DOHH2 (cell line): ENCODE data around the gene TATDN2.

Experiments
- H3F3A ChIP-seq: fragments of 200-600 bp; sonication (generic), shearing (Covaris generic); 2 replicates; pipeline ENCODE4 v1.6.0; 2016; ENCODE audit warnings: antibody characterized with exemption, mild to moderate bottlenecking; ENCODE audit not compliant: control insufficient read depth, insufficient read depth
- H3K27ac ChIP-seq: fragments of 200-600 bp; sonication (generic); 2 replicates; pipeline ENCODE4 v1.5.1; 2014; ENCODE audit warnings: low read depth, mild to moderate bottlenecking, low read length, moderate library complexity
- H3K27me3 ChIP-seq: fragments of 200-600 bp; sonication (generic); 2 replicates; pipeline ENCODE4 v1.6.1; 2014; ENCODE audit warnings: mild to moderate bottlenecking, low read length, mixed read lengths; ENCODE audit not compliant: control insufficient read depth
- H3K36me3 ChIP-seq: fragments of 200-600 bp; sonication (generic); 2 replicates; pipeline ENCODE4 v1.6.1; 2014; ENCODE audit warnings: mild to moderate bottlenecking, low read length, moderate library complexity, mixed read lengths; ENCODE audit not compliant: control insufficient read depth
- H3K4me1 ChIP-seq: fragments of 200-600 bp; sonication (generic); 2 replicates; pipeline ENCODE4 v1.6.1; 2014; ENCODE audit warnings: mild to moderate bottlenecking, low read length, mixed read lengths; ENCODE audit not compliant: control insufficient read depth
- H3K4me2 ChIP-seq: fragments of 200-600 bp; sonication (generic); 2 replicates; pipeline ENCODE4 v1.6.0; 2014; ENCODE audit warnings: mild to moderate bottlenecking, low read length, moderate library complexity
- H3K4me3 ChIP-seq: fragments of 200-600 bp; sonication (generic); 2 replicates; pipeline ENCODE4 v1.5.1; 2014; ENCODE audit warnings: mild to moderate bottlenecking, low read length, mixed read lengths
- H3K79me2 ChIP-seq: fragments of 200-600 bp; sonication (generic); 2 replicates; pipeline ENCODE4 v1.6.1; 2014; ENCODE audit warnings: mild to moderate bottlenecking, low read length, mixed read lengths; ENCODE audit not compliant: control insufficient read depth
- H3K9me2 ChIP-seq: fragments of 200-600 bp; sonication (generic); replicated peaks from 2 replicates; pipeline ENCODE4 v1.6.1; 2014; ENCODE audit warnings: mild to moderate bottlenecking, low read length, mixed read lengths; ENCODE audit not compliant: control insufficient read depth
- H3K9me3 ChIP-seq: fragments of 200-600 bp; sonication (generic); 2 replicates; pipeline ENCODE4 v1.6.1; 2014; ENCODE audit warnings: antibody characterized with exemption, low read length, mixed read lengths; ENCODE audit not compliant: control insufficient read depth, insufficient read depth
- H4K20me1 ChIP-seq: fragments of 200-600 bp; sonication (generic); 2 replicates; pipeline ENCODE4 v1.6.0; 2014; ENCODE audit warnings: low read depth, mild to moderate bottlenecking, antibody characterized with exemption, low read length, moderate library complexity; ENCODE audit not compliant: control insufficient read depth, insufficient read depth
- CTCF ChIP-seq: fragments of 200-600 bp; sonication (generic); IDR thresholded peaks from one replicate; pipeline ENCODE4 v1.5.1; 2014; ENCODE audit warnings: antibody characterized with exemption, mild to moderate bottlenecking, low read depth, low read length; ENCODE audit not compliant: poor library complexity, severe bottlenecking
- EZH2phosphoT487 ChIP-seq: fragments of 200-600 bp; sonication (generic); IDR thresholded peaks from 2 replicates; pipeline ENCODE4 v1.6.1; 2017; ENCODE audit warnings: borderline replicate concordance, mild to moderate bottlenecking, antibody characterized with exemption, low read length, moderate library complexity, mixed read lengths

TATDN2 gene

DNA sequence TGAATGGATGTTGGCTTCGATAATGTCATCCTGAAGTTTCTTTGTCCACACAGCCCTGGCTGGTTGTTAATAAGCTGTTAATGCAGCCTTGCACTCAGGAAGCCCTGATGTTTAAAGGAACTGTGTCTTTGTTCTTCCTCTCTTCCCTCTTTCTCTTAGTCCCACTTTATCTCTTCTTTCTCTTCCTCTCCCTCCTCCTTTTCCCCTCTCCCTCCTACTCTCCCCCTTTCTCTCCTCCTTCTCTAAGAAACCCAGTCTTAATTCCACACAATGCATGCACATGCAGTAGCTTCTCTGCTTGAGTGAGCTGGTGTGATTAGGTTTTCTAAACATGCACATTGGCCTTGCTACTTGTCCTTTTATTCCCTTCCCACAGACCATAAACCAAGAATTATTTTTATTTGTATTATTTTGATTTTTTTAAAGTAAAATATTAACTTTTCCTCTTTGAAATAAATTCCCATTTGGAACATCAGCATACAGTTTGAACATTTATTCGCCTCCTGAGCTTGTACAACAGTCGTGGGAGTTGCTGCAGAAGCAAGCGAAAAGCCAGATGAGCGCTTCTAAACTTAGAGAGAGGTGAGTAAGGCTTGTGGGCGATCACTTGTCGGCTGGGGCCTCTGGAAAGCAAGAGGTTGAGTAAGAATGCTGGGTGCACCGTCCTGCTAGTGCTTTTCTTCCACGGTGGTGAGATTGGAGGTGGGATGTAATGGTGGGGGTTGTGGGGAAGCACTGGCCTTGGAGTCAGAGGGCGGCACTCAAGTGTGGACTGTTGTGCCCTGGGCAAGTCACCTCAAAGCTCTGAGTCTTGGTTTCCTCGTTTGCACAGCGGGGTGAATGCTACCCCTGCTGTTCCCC, 37.2 kb downstream of the TATDN2 start:
- TF ChIP-seq CTCF (no peak), EZH2phosphoT487 (no peak)
- Histone ChIP-seq H3F3A (peaks cover 6% of the 10 kb centered on the region), H3K4me1 (0 out of 2 replicates have a peak, but pooled peaks cover 3% of the 10 kb centered on the region), H3K9me3 (no peaks in the 10 kb centered on the region), H4K20me1 (peaks cover under 1% of the 10 kb centered on the region; the same call in 1 of the 2 replicates), H3K4me3 (no peak overlapping the region), H3K36me3 (peaks cover 70% of the 10 kb centered on the region), H3K9me2 (no peaks in the 10 kb centered on the region), H3K27ac (no peak overlapping the region), H3K4me2 (no peak overlapping the region), H3K79me2 (peaks cover 2% of the 10 kb centered on the region; the same call in 1 of the 2 replicates), H3K27me3 (no peaks in the 10 kb centered on the region)

DNA sequence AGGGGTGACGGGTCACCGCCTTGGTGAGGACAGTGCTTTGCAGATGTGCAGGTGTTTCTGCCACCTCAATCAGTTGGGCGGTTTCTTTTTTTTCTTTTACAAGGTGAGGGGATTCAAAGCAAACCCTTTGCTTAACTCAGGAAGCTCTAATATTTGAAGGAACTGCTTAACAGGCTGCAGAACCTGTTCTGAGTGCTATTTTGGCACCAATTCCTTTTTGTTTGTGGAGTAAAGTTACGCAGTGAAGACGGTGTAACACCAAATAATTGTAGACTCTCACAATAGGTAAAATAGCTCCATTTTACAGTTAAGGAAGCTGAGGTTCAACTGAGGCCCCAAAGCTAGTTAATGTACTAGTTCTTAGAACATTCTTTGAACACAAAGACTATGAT, 37.9 kb downstream of the TATDN2 start:
- Histone ChIP-seq H4K20me1 (no peaks in the 10 kb centered on the region; the same call in 1 of the 2 replicates), H3K27ac (no peak overlapping the region), H3K9me2 (no peaks in the 10 kb centered on the region), H3K4me1 (peaks cover 4% of the 10 kb centered on the region), H3K4me3 (no peak overlapping the region), H3F3A (peaks cover 6% of the 10 kb centered on the region), H3K36me3 (peaks cover 65% of the 10 kb centered on the region), H3K79me2 (no peaks in the 10 kb centered on the region), H3K27me3 (no peaks in the 10 kb centered on the region), H3K4me2 (no peak overlapping the region), H3K9me3 (no peaks in the 10 kb centered on the region)
- no peak for TF ChIP-seq CTCF
- no peak for TF ChIP-seq EZH2phosphoT487

GRCh38 chr3:10286596-10287295, 38.5 kb downstream of the TATDN2 start:
- no peak overlapping the region for H3K27ac ChIP-seq
- no peaks in the 10 kb centered on the region for H3K27me3 ChIP-seq
- TF ChIP-seq CTCF: peak; percentile 57
- TF ChIP-seq EZH2phosphoT487: no peak

More at GRCh38 chr3:10286596-10287295, 38.5 kb downstream of the TATDN2 start:
- Histone ChIP-seq H3K4me1 (peaks cover 10% of the 10 kb centered on the region), H3K36me3 (peaks cover 63% of the 10 kb centered on the region), H4K20me1 (no peaks in the 10 kb centered on the region; the same call in 1 of the 2 replicates), H3K4me2 (no peak overlapping the region), H3K9me2 (no peaks in the 10 kb centered on the region), H3F3A (peaks cover 6% of the 10 kb centered on the region), H3K79me2 (no peaks in the 10 kb centered on the region), H3K4me3 (no peak overlapping the region), H3K9me3 (no peaks in the 10 kb centered on the region)
